Activated CD8-positive, alpha-beta memory T cell treated with anti-CD3 and anti-CD28 coated beads, Interleukin-2, amount 10 ng/mL, durations not matched to agents 7 days and 5 days (primary cell): ENCODE results near the gene ZSWIM3. TPM values are rescaled to one million over a fixed set of nuclear protein-coding genes. Genes with fewer than 3 reads are reported as not detected.

Experiments
- ATAC-seq: fragments of 150-1000 bp; cut with Tn5 transposase; one replicate; pipeline ENCODE4 v1.10.0; 2021; ENCODE audit warnings: moderate library complexity
- CTCF ChIA-PET: fragments of 350-600 bp; sonication (Branson Sonifier 250); formaldehyde crosslinking; loops from one replicate; lab custom pipeline; 2021; ENCODE audit warnings: antibody characterized with exemption; lab: Charles Lee
- DNase-seq: peaks from one replicate; pipeline ENCODE4 v3.0.0-alpha.2; 2020
- H3K27ac Mint-ChIP-seq: one replicate; pipeline ENCODE4 v1.8.0; 2021; ENCODE audit warnings: mild to moderate bottlenecking, mixed read lengths
- H3K27me3 Mint-ChIP-seq: one replicate; pipeline ENCODE4 v1.8.0; 2021; ENCODE audit warnings: mixed read lengths
- H3K36me3 Mint-ChIP-seq: one replicate; pipeline ENCODE4 v1.8.0; 2021; ENCODE audit warnings: mild to moderate bottlenecking, mixed read lengths
- H3K4me1 Mint-ChIP-seq: one replicate; pipeline ENCODE4 v1.8.0; 2021; ENCODE audit warnings: mixed read lengths
- H3K4me3 Mint-ChIP-seq: one replicate; pipeline ENCODE4 v1.8.0; 2021; ENCODE audit warnings: mild to moderate bottlenecking, moderate library complexity, mixed read lengths
- H3K9me3 Mint-ChIP-seq: one replicate; pipeline ENCODE4 v1.8.0; 2022; ENCODE audit warnings: low read depth, mixed read lengths
- total RNA-seq, 2 experiments: library from RNA; stranded (reverse); gene quantifications; one replicate each; pipeline ENCODE4 v1.2.3, GENCODE V29; 2021

ZSWIM3 gene
- total RNA-seq, 2 experiments from 2014 or later, result 4.5 to 6.5 TPM

DNA sequence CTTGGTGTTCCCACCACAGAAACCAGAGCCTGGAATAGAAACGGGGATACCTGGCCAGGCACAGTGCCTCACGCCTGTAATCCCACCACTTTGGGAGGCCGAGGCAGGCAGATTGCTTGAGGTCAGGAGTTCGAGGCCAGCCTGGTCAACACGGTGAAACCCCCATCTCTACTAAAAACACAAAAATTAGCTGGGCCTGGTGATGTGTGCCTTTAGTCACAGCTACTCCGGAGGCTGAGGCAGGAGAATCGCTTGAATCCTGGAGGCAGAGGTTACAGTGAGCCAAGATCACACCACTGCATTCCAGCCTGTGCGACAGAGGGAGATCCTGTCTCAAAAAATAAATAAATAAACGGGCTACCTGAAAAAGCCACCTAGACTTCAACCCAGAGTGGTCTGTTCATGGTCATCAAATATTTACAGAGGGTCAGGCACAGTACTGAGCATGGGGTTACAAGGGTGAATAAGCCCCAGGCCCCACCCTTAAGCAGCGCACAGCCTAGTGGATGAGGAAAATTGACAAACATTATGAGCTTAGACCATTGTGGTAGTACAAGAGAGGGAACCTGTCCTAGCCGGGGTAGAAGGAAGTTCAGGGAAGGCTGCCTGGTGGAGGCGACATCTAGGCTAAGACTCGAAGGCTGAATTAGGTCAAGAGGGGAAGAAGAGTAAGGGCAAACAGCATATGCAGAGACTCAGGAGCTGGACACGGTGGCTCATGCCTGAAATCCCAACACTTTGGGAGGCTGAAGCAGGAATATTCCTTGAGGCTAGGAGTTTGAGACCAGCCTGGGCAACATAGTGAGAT lies 69.9 kb downstream of the ZSWIM3 start:
- H3K4me1 Mint-ChIP-seq, result no peaks in the 10 kb centered on the region
- DNase-seq (no peak), ATAC-seq (no peak)
- H3K4me3 Mint-ChIP-seq, result no peak overlapping the region
- no peaks in the 10 kb centered on the region for H3K36me3 Mint-ChIP-seq
- no peaks in the 10 kb centered on the region for H3K9me3 Mint-ChIP-seq
- CTCF ChIA-PET, result interaction anchor here (0.7 to 1.2 kb wide), 2 partner anchors 60 to 1357 kb away, joined by 3 read pairs; no protein-coding TSS in a partner anchor
- peaks cover 3% of the 10 kb centered on the region for H3K27me3 Mint-ChIP-seq
- H3K27ac Mint-ChIP-seq, result no peak overlapping the region

Other genes starting within 250 kb of the ZSWIM3 start
- gene WFDC10A, start 227.9 kb upstream of the ZSWIM3 start, total RNA-seq, result not detected
- gene WFDC9, start 226.3 kb upstream of the ZSWIM3 start, total RNA-seq, result not detected
- gene WFDC11, start 187.4 kb upstream of the ZSWIM3 start, total RNA-seq, result not detected
- not detected for gene WFDC13, start 155.6 kb upstream of the ZSWIM3 start, total RNA-seq
- gene WFDC10B, start 152.6 kb upstream of the ZSWIM3 start, total RNA-seq, result not detected
- gene SPINT4, start 135.3 kb upstream of the ZSWIM3 start, total RNA-seq, result not detected
- gene WFDC3, start 65.7 kb upstream of the ZSWIM3 start, total RNA-seq, result not detected
- gene DNTTIP1, start 65.7 kb upstream of the ZSWIM3 start, total RNA-seq, result 10 to 100 TPM; 30.5 to 32.7 TPM
- 100 to 1,000 TPM; 206 to 219 TPM for gene UBE2C, start 45.0 kb upstream of the ZSWIM3 start, total RNA-seq
- not detected for gene TNNC2, start 30.3 kb upstream of the ZSWIM3 start, total RNA-seq
- gene SNX21, start 23.8 kb upstream of the ZSWIM3 start, total RNA-seq, result 1 to 10 TPM in 1 of 2 experiments, under 1 TPM in 1; 0.96 to 1.1 TPM
- 10 to 100 TPM; 36.1 TPM for gene ACOT8, start 222 bp upstream of the ZSWIM3 start, total RNA-seq
- gene ZSWIM1, start 23.6 kb downstream of the ZSWIM3 start, total RNA-seq, result 1 to 10 TPM; 2.2 to 4.4 TPM
- gene SPATA25, start 30.0 kb downstream of the ZSWIM3 start, total RNA-seq, result 1 to 10 TPM in 1 of 2 experiments, under 1 TPM in 1; 0.55 to 1.2 TPM
- 1 to 10 TPM in 1 of 2 experiments, under 1 TPM in 1; 0.91 to 1.9 TPM for gene NEURL2, start 33.6 kb downstream of the ZSWIM3 start, total RNA-seq
- 10 to 100 TPM; 55.5 to 69.6 TPM for gene CTSA, start 33.7 kb downstream of the ZSWIM3 start, total RNA-seq
- 1 to 10 TPM; 3.2 to 3.3 TPM for gene PLTP, start 54.5 kb downstream of the ZSWIM3 start, total RNA-seq
- gene PCIF1, start 77.1 kb downstream of the ZSWIM3 start, total RNA-seq, result 10 to 100 TPM; 41.6 to 52.3 TPM
- 10 to 100 TPM; 39.4 to 40.6 TPM for gene ZNF335, start 114.6 kb downstream of the ZSWIM3 start, total RNA-seq
- gene MMP9, start 151.3 kb downstream of the ZSWIM3 start, total RNA-seq, result under 1 TPM in 1 of 2 experiments, not detected in 1; 0.30 TPM
- gene SLC12A5, start 171.6 kb downstream of the ZSWIM3 start, total RNA-seq, result 1 to 10 TPM; 1.7 to 2.0 TPM
- 10 to 100 TPM; 24.5 to 36.9 TPM for gene NCOA5, start 232.3 kb downstream of the ZSWIM3 start, total RNA-seq